Bronchial smooth muscle cell (primary cell): ENCODE results near the gene OR5B21. TPM values are rescaled to one million over a fixed set of nuclear protein-coding genes. Genes with fewer than 3 reads are reported as not detected.

Experiments used
- total RNA-seq: library from RNA; depleted of rRNA; stranded (reverse); fragments of >200 nt; gene quantifications from 2 replicates; pipeline ENCODE4 v1.2.1, GENCODE V29; 2014

Gene OR5B21
- total RNA-seq: not detected in 2 replicates

DNA sequence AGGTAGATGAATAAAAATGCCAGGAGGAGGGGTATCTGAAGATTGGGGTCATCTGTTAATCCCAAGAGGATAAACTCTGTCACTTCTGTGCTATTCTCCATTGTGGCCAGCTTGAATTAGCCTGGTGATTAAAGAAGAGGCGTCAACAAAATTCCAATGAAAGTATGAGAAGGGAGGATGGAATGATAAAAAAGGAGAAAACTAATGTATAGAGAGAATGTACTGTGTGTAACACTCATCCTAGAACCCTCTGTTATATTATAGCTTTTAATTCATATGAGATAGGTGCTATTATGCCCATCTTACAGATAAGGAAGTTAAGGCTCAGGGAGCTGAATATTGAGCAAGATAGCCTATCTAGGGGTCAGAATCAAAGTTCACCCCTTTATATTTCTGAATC, at the start of gene OR5B21:
Gene OR5B21 (minus strand): TSS at position 101 of the 400 bp plus-strand sequence. CDS start 0 bp downstream, at position 101.

Other genes starting within 250 kb of the OR5B21 start
- gene OR10W1, start 239.8 kb downstream of the OR5B21 start, total RNA-seq: under 0.01 TPM in 1 of 2 replicates, not detected in the other
- not detected in 2 replicates for gene OR5B17, start 149.0 kb downstream of the OR5B21 start, total RNA-seq
- not detected in 2 replicates for gene OR5B3, start 101.2 kb downstream of the OR5B21 start, total RNA-seq
- not detected in 2 replicates for gene OR5B2, start 80.0 kb downstream of the OR5B21 start, total RNA-seq
- 0.09 TPM in 1 of 2 replicates, not detected in the other for gene OR5B12, start 65.9 kb downstream of the OR5B21 start, total RNA-seq
- gene LPXN, start 67.8 kb upstream of the OR5B21 start, total RNA-seq: 1.9 and 8.0 TPM in 2 replicates
- 17.3 and 28.8 TPM in 2 replicates for gene ZFP91, start 71.0 kb upstream of the OR5B21 start, total RNA-seq
- gene CNTF, start 114.6 kb upstream of the OR5B21 start, total RNA-seq: 0.95 and 1.1 TPM in 2 replicates
- gene GLYAT, start 223.8 kb upstream of the OR5B21 start, total RNA-seq: not detected in 2 replicates